Measurements from ENCODE around the gene CHTOP. TPM values are rescaled to one million over a fixed set of nuclear protein-coding genes. Genes with fewer than 3 reads are reported as not detected.
"Not testable (repeated sequence)": the region's sequence is repeated elsewhere in the genome, so short reads cannot be mapped to it uniquely, and the experiment has no call there.

The CHTOP gene
- total RNA-seq, 1 experiment from 2014 or later: 83.9 TPM

- Histone ChIP-seq H4K20me1 (ENCODE audit: insufficient read depth) (no peaks in the 10 kb centered on the region; the same call in 1 of the 2 replicates), H3K79me2 (ENCODE audit: low read depth) (peaks cover 32% of the 10 kb centered on the region), H3K27ac (no peak overlapping the region), H3K9me2 (ENCODE audit: insufficient read depth) (no peaks in the 10 kb centered on the region), H2AFZ (no peak overlapping the region), H3K9me3 (ENCODE audit: insufficient read depth, low read depth) (no peaks in the 10 kb centered on the region), H3K36me3 (ENCODE audit: low read depth) (peaks cover 54% of the 10 kb centered on the region), H3K4me2 (no peak overlapping the region), H3K27me3 (ENCODE audit: insufficient read depth, low read depth) (no peaks in the 10 kb centered on the region), H3K4me3 (no peak overlapping the region), H3F3A (ENCODE audit: insufficient read depth, low read depth) (peaks cover 81% of the 10 kb centered on the region), H3K4me1 (replicated peaks; ENCODE audit: insufficient read depth) (peaks cover 6% of the 10 kb centered on the region)
- ChIA-PET CTCF (no interaction called here), POLR2A (ENCODE audit: unreplicated experiment) (no interaction called here)
- no TSS peak for BruUV-seq (replicated peaks)
- intact Hi-C loops (cut with micrococcal nuclease; ENCODE audit: unreplicated experiment): no loop called here
- no peak for DNase-seq
- TF ChIP-seq EZH2 (IDR thresholded peaks at IDR 0.05; ENCODE audit: low read depth) (no peak), CTCF (conservative IDR thresholded peaks at IDR 0.05) (no peak)
Measured at GRCh38 chr1:153663211-153663610, 29.3 kb downstream of the CHTOP start.

DNA sequence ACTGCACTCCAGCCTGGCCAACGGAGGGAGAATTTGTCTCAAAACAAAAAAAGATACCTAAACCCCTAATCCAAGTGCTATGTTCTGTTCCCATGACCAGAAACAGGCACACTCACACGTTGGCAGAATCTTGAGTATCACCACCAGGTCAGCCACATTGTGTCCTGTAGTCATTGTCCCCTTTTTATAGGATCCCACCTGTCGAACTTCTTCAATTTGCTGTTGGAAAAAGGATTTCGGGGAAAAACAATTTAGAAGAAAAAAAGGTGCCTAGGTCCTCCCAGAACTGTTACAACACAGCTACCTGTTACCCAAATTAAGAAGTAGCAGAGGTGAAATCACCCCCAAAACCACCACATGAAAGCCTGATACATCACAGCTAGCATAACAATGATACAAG lies 33.6 kb downstream of the CHTOP start:
- peaks cover 13% of the 10 kb centered on the region for H3K4me1 ChIP-seq (replicated peaks; ENCODE audit: insufficient read depth)
- no peak for TF ChIP-seq EZH2 (IDR thresholded peaks at IDR 0.05; ENCODE audit: low read depth)
- H2AFZ ChIP-seq: no peak overlapping the region
- no peak overlapping the region for H3K4me2 ChIP-seq
- H4K20me1 ChIP-seq (ENCODE audit: insufficient read depth): peaks cover 6% of the 10 kb centered on the region; the same call in 1 of the 2 replicates
- no TSS peak for BruUV-seq (replicated peaks)
- H3K9me3 ChIP-seq (ENCODE audit: insufficient read depth, low read depth): no peaks in the 10 kb centered on the region
- ChIA-PET POLR2A (ENCODE audit: unreplicated experiment) (no interaction called here), CTCF (no interaction called here)
- peaks cover 46% of the 10 kb centered on the region for H3K79me2 ChIP-seq (ENCODE audit: low read depth)
- H3K27me3 ChIP-seq (ENCODE audit: insufficient read depth, low read depth): no peaks in the 10 kb centered on the region
- DNase-seq: no peak
- H3K4me3 ChIP-seq: no peak overlapping the region
- H3K36me3 ChIP-seq (ENCODE audit: low read depth): peaks cover 66% of the 10 kb centered on the region
- peaks cover 83% of the 10 kb centered on the region for H3F3A ChIP-seq (ENCODE audit: insufficient read depth, low read depth)
- no peak overlapping the region for H3K27ac ChIP-seq
- intact Hi-C loops (cut with micrococcal nuclease; ENCODE audit: unreplicated experiment): no loop called here
- H3K9me2 ChIP-seq (ENCODE audit: insufficient read depth): no peaks in the 10 kb centered on the region

DNA sequence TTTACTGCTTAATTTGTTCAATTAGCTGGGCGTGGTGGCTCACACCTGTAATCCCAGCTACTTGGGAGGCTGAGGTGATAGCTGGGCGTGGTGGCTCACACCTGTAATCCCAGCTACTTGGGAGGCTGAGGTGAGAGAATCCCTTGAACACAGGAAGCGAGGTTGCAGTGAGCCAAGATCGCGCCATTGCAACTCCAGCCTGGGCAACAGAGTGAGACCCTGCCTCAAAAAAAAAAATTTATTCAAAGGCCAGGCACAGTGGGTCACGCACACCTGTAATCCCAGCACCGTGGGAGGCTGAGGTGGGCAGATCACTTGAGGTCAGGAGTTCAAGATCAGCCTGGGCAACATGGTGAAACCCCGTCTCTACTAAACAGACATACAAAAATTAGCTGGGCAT lies 34.8 kb downstream of the CHTOP start:
- H3K9me2 ChIP-seq (ENCODE audit: insufficient read depth); DNase-seq; H3K9me3 ChIP-seq (ENCODE audit: insufficient read depth, low read depth); CTCF ChIA-PET; intact Hi-C loops (cut with micrococcal nuclease; ENCODE audit: unreplicated experiment); H3K27me3 ChIP-seq (ENCODE audit: insufficient read depth, low read depth); H2AFZ ChIP-seq; H3K27ac ChIP-seq; H3K4me3 ChIP-seq; H4K20me1 ChIP-seq (ENCODE audit: insufficient read depth); POLR2A ChIA-PET (ENCODE audit: unreplicated experiment); BruUV-seq (replicated peaks); H3K4me2 ChIP-seq: not testable (repeated sequence)
- Histone ChIP-seq H3F3A (ENCODE audit: insufficient read depth, low read depth) (peaks cover 79% of the 10 kb centered on the region), H3K4me1 (replicated peaks; ENCODE audit: insufficient read depth) (peaks cover 13% of the 10 kb centered on the region), H3K79me2 (ENCODE audit: low read depth) (peaks cover 46% of the 10 kb centered on the region), H3K36me3 (ENCODE audit: low read depth) (peaks cover 57% of the 10 kb centered on the region)

- BruUV-seq (replicated peaks): no TSS peak
Measured at GRCh38 chr1:153669606-153670005, 35.7 kb downstream of the CHTOP start.

More at GRCh38 chr1:153669606-153670005, 35.7 kb downstream of the CHTOP start:
- H3K27ac ChIP-seq: no peak overlapping the region
- H4K20me1 ChIP-seq (ENCODE audit: insufficient read depth): 0 out of 2 replicates have a peak, but pooled peaks cover 6% of the 10 kb centered on the region
- H3K36me3 ChIP-seq (ENCODE audit: low read depth): peaks cover 48% of the 10 kb centered on the region
- H3K9me3 ChIP-seq (ENCODE audit: insufficient read depth, low read depth): no peaks in the 10 kb centered on the region
- no peaks in the 10 kb centered on the region for H3K27me3 ChIP-seq (ENCODE audit: insufficient read depth, low read depth)
- H2AFZ ChIP-seq: no peak overlapping the region
- ChIA-PET CTCF (no interaction called here), POLR2A (ENCODE audit: unreplicated experiment) (interaction anchor here (0.9 kb wide), 1 partner anchor 129 kb away, joined by 14 read pairs; the partner anchor contains the start of gene S100A5)
- TF ChIP-seq EZH2 (IDR thresholded peaks at IDR 0.05; ENCODE audit: low read depth): no peak
- no peak for TF ChIP-seq CTCF (conservative IDR thresholded peaks at IDR 0.05)
- intact Hi-C loops (cut with micrococcal nuclease; ENCODE audit: unreplicated experiment): loop anchor here (2.0 to 10.0 kb wide), 5 partner anchors 35 to 603 kb away; partner anchors contain the start of genes CHTOP, HAX1, RAB13 and S100A9
- peaks cover 70% of the 10 kb centered on the region for H3F3A ChIP-seq (ENCODE audit: insufficient read depth, low read depth)
- H3K79me2 ChIP-seq (ENCODE audit: low read depth): peaks cover 46% of the 10 kb centered on the region
- DNase-seq: no peak
- H3K4me2 ChIP-seq: peak overlapping the region; percentile 91
- H3K4me3 ChIP-seq: peak overlapping the region; percentile 75
- H3K4me1 ChIP-seq (replicated peaks; ENCODE audit: insufficient read depth): peaks cover 13% of the 10 kb centered on the region
- H3K9me2 ChIP-seq (ENCODE audit: insufficient read depth): no peaks in the 10 kb centered on the region

All from PC-9 (cell line).